Osteoblast (primary cell): ENCODE results near the gene IMP3. TPM values are rescaled to one million over a fixed set of nuclear protein-coding genes. Genes with fewer than 3 reads are reported as not detected.

Source experiments
- DNase-seq: peaks from one replicate; pipeline ENCODE4 v3.0.0; 2011; ENCODE audit warnings: low spot score, mixed read lengths; ENCODE audit not compliant: insufficient read length; ENCODE audit errors: missing footprints
- H2AFZ ChIP-seq: 2 replicates; pipeline ENCODE4 v1.6.0; 2011; ENCODE audit warnings: mild to moderate bottlenecking, low read length
- H3K27ac ChIP-seq: 2 replicates; pipeline ENCODE4 v1.5.1; 2011; ENCODE audit warnings: mild to moderate bottlenecking, low read depth, low read length, moderate library complexity
- H3K27me3 ChIP-seq: 2 replicates; pipeline ENCODE4 v1.6.0; 2012; ENCODE audit warnings: mild to moderate bottlenecking, control low read depth, inconsistent platforms, low read length, moderate library complexity; ENCODE audit not compliant: insufficient read depth
- H3K36me3 ChIP-seq: 2 replicates; pipeline ENCODE4 v1.5.1; 2011; ENCODE audit warnings: mild to moderate bottlenecking, low read length, control low read depth, moderate library complexity; ENCODE audit not compliant: insufficient read depth
- H3K4me1 ChIP-seq: 2 replicates; pipeline ENCODE4 v1.5.1; 2011; ENCODE audit warnings: mild to moderate bottlenecking, low read length, control low read depth, moderate library complexity; ENCODE audit not compliant: insufficient read depth
- H3K4me2 ChIP-seq: 2 replicates; pipeline ENCODE4 v1.6.0; 2011; ENCODE audit warnings: mild to moderate bottlenecking, low read length; ENCODE audit not compliant: insufficient read depth
- H3K4me3 ChIP-seq: fragments of 200-600 bp; sonication (generic); 3 replicates; pipeline ENCODE4 v1.5.1; 2012; ENCODE audit warnings: mild to moderate bottlenecking, low read length, inconsistent platforms; ENCODE audit not compliant: insufficient read depth
- H3K79me2 ChIP-seq: 2 replicates; pipeline ENCODE4 v1.6.0; 2012; ENCODE audit warnings: mild to moderate bottlenecking, low read length, control low read depth, inconsistent platforms; ENCODE audit not compliant: insufficient read depth
- H3K9me3 ChIP-seq: 2 replicates; pipeline ENCODE4 v1.5.1; 2011; ENCODE audit warnings: low read depth, low read length, control low read depth
- H4K20me1 ChIP-seq: 2 replicates; pipeline ENCODE4 v1.6.0; 2012; ENCODE audit warnings: mild to moderate bottlenecking, low read length, control low read depth; ENCODE audit not compliant: insufficient read depth
- total RNA-seq: library from RNA; depleted of rRNA; stranded (reverse); fragments of >200 nt; gene quantifications from 2 replicates; pipeline ENCODE4 v1.2.3, GENCODE V29; 2012
- TF ChIP-seq, protein P1 (sequence below): IDR thresholded peaks from 2 replicates; pipeline ENCODE4 v1.5.1; 2011; ENCODE audit warnings: mild to moderate bottlenecking, low read depth, low read length, moderate library complexity; ENCODE audit errors: extremely low read depth

The IMP3 gene
- total RNA-seq, 1 donor, result 64.4 TPM

DNA sequence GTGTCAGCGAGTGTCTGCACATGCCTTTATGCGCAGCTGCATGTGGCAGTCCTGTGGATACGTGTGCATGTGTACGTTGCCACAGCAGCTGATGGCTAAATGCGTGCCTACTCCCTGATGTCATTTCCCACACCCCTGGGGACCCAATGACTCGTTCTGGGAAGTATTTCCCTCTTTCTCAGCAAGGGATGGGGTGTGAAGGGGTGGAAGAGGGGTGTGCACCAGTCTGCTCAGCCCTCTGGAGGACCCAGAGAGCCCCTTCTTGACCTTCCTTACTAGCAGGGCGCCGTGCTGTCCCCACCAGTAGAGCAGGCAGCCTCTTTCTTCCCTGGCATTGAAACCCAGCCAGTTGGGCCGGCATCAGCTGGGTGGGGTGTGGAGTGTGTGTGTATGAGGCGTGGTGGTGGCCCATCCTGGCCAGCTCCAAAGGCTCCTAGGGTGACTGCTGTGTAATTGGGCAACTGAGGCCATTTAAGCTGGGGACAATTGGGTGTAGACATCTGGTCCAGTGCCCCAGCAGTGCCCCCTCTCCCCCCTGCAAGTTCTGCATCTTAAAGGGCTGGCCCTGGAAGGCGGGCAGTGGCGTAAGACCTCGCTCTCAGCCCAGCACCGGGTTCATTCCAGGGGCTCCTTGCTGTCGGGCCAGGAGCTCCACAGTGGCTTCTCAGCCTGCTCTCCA lies 26.9 kb upstream of the IMP3 start:
- H3K36me3 ChIP-seq, result no peaks in the 10 kb centered on the region
- DNase-seq, result peak; percentile 99
- H4K20me1 ChIP-seq, result no peaks in the 10 kb centered on the region
- H3K9me3 ChIP-seq, result no peaks in the 10 kb centered on the region
- H3K4me3 ChIP-seq, result peak overlapping the region; percentile 13
- H3K79me2 ChIP-seq, result peaks cover 23% of the 10 kb centered on the region
- peaks cover 34% of the 10 kb centered on the region for H3K4me1 ChIP-seq
- TF ChIP-seq, protein P1, sequence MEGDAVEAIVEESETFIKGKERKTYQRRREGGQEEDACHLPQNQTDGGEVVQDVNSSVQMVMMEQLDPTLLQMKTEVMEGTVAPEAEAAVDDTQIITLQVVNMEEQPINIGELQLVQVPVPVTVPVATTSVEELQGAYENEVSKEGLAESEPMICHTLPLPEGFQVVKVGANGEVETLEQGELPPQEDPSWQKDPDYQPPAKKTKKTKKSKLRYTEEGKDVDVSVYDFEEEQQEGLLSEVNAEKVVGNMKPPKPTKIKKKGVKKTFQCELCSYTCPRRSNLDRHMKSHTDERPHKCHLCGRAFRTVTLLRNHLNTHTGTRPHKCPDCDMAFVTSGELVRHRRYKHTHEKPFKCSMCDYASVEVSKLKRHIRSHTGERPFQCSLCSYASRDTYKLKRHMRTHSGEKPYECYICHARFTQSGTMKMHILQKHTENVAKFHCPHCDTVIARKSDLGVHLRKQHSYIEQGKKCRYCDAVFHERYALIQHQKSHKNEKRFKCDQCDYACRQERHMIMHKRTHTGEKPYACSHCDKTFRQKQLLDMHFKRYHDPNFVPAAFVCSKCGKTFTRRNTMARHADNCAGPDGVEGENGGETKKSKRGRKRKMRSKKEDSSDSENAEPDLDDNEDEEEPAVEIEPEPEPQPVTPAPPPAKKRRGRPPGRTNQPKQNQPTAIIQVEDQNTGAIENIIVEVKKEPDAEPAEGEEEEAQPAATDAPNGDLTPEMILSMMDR, result peak; percentile 4
- no peaks in the 10 kb centered on the region for H3K27me3 ChIP-seq
- H3K27ac ChIP-seq, result peak overlapping the region; percentile 99
- peak overlapping the region; percentile 54 for H3K4me2 ChIP-seq
- no peak overlapping the region for H2AFZ ChIP-seq

- peak; percentile 76 for DNase-seq
- Histone ChIP-seq H4K20me1 (peaks cover 9% of the 10 kb centered on the region), H3K79me2 (peaks cover 35% of the 10 kb centered on the region), H3K4me2 (no peak overlapping the region), H2AFZ (no peak overlapping the region), H3K27ac (peak overlapping the region; percentile 99), H3K4me3 (no peak overlapping the region), H3K27me3 (no peaks in the 10 kb centered on the region), H3K4me1 (peaks cover 42% of the 10 kb centered on the region), H3K36me3 (peaks cover 9% of the 10 kb centered on the region), H3K9me3 (no peaks in the 10 kb centered on the region)
- TF ChIP-seq, protein P1, result no peak
These were observed 24.0 kb upstream of the IMP3 start for GRCh38 chr15:75663931-75664421.

GRCh38 chr15:75662823-75663519 lies 22.9 kb upstream of the IMP3 start:
- no peak overlapping the region for H3K4me3 ChIP-seq
- H3K27ac ChIP-seq, result no peak overlapping the region
- H3K36me3 ChIP-seq, result peaks cover 17% of the 10 kb centered on the region
- H3K4me2 ChIP-seq, result no peak overlapping the region
- TF ChIP-seq, protein P1, result no peak
- no peaks in the 10 kb centered on the region for H3K9me3 ChIP-seq
- no peaks in the 10 kb centered on the region for H3K27me3 ChIP-seq
- peaks cover 42% of the 10 kb centered on the region for H3K4me1 ChIP-seq
- H3K79me2 ChIP-seq, result peaks cover 45% of the 10 kb centered on the region
- DNase-seq, result peak; percentile 15
- peaks cover 18% of the 10 kb centered on the region for H4K20me1 ChIP-seq
- no peak overlapping the region for H2AFZ ChIP-seq

DNA sequence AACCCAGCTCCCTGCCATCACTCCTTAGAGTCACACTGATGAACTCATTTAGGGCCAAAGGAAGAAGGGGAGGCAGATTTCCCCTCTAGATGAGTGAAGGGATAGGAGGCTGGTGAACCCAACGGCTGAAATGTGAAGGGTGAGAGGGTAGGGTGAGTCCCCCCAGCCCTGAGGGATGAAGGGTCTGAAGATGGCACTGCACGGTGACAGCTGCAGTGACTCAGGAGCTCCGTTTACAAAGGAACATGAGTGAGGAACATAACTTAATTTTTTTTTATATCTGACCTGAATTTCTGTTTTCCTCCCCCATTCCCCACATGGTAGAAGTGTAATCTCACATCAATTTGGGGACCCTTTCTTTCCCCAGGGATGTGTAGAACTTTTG lies 21.7 kb upstream of the IMP3 start:
- Histone ChIP-seq H3K79me2 (peaks cover 53% of the 10 kb centered on the region), H3K4me2 (peak overlapping the region; percentile 82), H3K27me3 (no peaks in the 10 kb centered on the region), H3K9me3 (no peaks in the 10 kb centered on the region), H3K27ac (peak overlapping the region; percentile 96), H3K4me3 (peak overlapping the region; percentile 59), H3K36me3 (peaks cover 27% of the 10 kb centered on the region), H4K20me1 (peaks cover 27% of the 10 kb centered on the region), H3K4me1 (peaks cover 32% of the 10 kb centered on the region), H2AFZ (no peak overlapping the region)
- TF ChIP-seq, protein P1, result no peak
- no peak for DNase-seq
